SK-N-SH (cell line): ENCODE results near the gene HTR1E. TPM values are rescaled to one million over a fixed set of nuclear protein-coding genes. Genes with fewer than 3 reads are reported as not detected.

Experiments used
- CTCF ChIA-PET: fragments of 300-600, 350-600 bp; formaldehyde crosslinking; extraction: SDS; loops from one replicate; lab custom pipeline; 2021; lab: Yijun Ruan, JAX
- POLR2A ChIA-PET: fragments of 350-600 bp; sonication (Branson Sonifier 250); formaldehyde crosslinking; extraction: SDS; loops from one replicate; lab custom pipeline; 2020; ENCODE audit warnings: antibody characterized with exemption, inconsistent platforms; lab: Yijun Ruan, JAX
- DNase-seq: peaks from one replicate; pipeline ENCODE4 v3.0.0; 2012
- H2AFZ ChIP-seq: fragments of 200-600 bp; sonication (generic); 2 replicates; pipeline ENCODE4 v1.8.1; 2016; ENCODE audit warnings: antibody characterized with exemption, mild to moderate bottlenecking, low read depth
- H3F3A ChIP-seq: fragments of 200-600 bp; sonication (generic); replicated peaks from 2 replicates; pipeline ENCODE3; 2016; ENCODE audit warnings: antibody characterized with exemption, mild to moderate bottlenecking; ENCODE audit not compliant: insufficient read depth
- H3K27ac ChIP-seq, 2 experiments: fragments of 200-500 bp in 1 of 2; fragments of 200-600 bp in 1 of 2; sonication (Bioruptor generic) in 1 of 2; sonication (generic), shearing (Covaris generic) in 1 of 2; 2 replicates each; pipeline versions ENCODE4 v1.5.1 to v1.6.1; 2014 to 2016; ENCODE audit warnings: low read depth in 2 of 2, inconsistent platforms in 1 of 2, low read length in 1 of 2, mild to moderate bottlenecking in 1 of 2, mixed read lengths in 1 of 2
- H3K27me3 ChIP-seq: fragments of 200-600 bp; sonication (generic), shearing (Covaris generic); 2 replicates; pipeline ENCODE4 v1.6.1; 2016; ENCODE audit warnings: mixed run types; ENCODE audit not compliant: insufficient read depth
- H3K36me3 ChIP-seq, 2 experiments: fragments of 200-500 bp in 1 of 2; fragments of 200-600 bp in 1 of 2; sonication (Bioruptor generic) in 1 of 2; sonication (generic) in 1 of 2; replicated peaks in 1 of 2; 2 replicates each; pipeline versions ENCODE3 to v1.5.1; 2014 to 2016; ENCODE audit warnings: low read length in 1 of 2, mild to moderate bottlenecking in 1 of 2; ENCODE audit not compliant: insufficient read depth in 2 of 2, control insufficient read depth in 1 of 2
- H3K4me1 ChIP-seq, 2 experiments: fragments of 200-500 bp in 1 of 2; fragments of 200-600 bp in 1 of 2; sonication (Bioruptor generic) in 1 of 2; sonication (generic), shearing (Covaris generic) in 1 of 2; 2 replicates each; pipeline versions ENCODE4 v1.5.1 to v1.6.1; 2014 to 2016; ENCODE audit warnings: low read depth in 1 of 2, low read length in 1 of 2, mixed run types in 1 of 2; ENCODE audit not compliant: insufficient read depth in 2 of 2, control insufficient read depth in 1 of 2
- H3K4me2 ChIP-seq: fragments of 200-600 bp; sonication (generic), shearing (Covaris generic); 2 replicates; pipeline ENCODE4 v1.6.1; 2017; ENCODE audit warnings: mixed run types
- H3K4me3 ChIP-seq, 2 experiments: fragments of 200-500 bp in 1 of 2; fragments of 200-600 bp in 1 of 2; sonication (Bioruptor generic) in 1 of 2; sonication (generic), shearing (Covaris generic) in 1 of 2; 2 replicates each; pipeline versions ENCODE4 v1.5.1 to v1.8.1; 2014 to 2016; ENCODE audit warnings: low read depth in 2 of 2, inconsistent platforms in 1 of 2, low read length in 1 of 2, mild to moderate bottlenecking in 1 of 2, mixed read lengths in 1 of 2, moderate library complexity in 1 of 2
- H3K79me2 ChIP-seq: fragments of 200-600 bp; sonication (generic); 2 replicates; pipeline ENCODE4 v1.8.1; 2017; ENCODE audit warnings: mild to moderate bottlenecking; ENCODE audit not compliant: insufficient read depth
- H3K9ac ChIP-seq: fragments of 200-600 bp; sonication (generic); 2 replicates; pipeline ENCODE4 v1.6.1; 2017; ENCODE audit warnings: mixed run types
- H3K9me2 ChIP-seq: fragments of 200-600 bp; sonication (generic); 2 replicates; pipeline ENCODE4 v1.6.1; 2017; ENCODE audit warnings: mixed run types
- H3K9me3 ChIP-seq: fragments of 200-600 bp; sonication (generic); 2 replicates; pipeline ENCODE4 v1.6.1; 2017; ENCODE audit warnings: mixed run types, mild to moderate bottlenecking, moderate library complexity
- H4K20me1 ChIP-seq: fragments of 200-600 bp; sonication (generic); 2 replicates; pipeline ENCODE4 v1.6.1; 2017; ENCODE audit warnings: mild to moderate bottlenecking, mixed run types; ENCODE audit not compliant: insufficient read depth
- ELF1 ChIP-seq: IDR thresholded peaks from 2 replicates; pipeline ENCODE4 v1.4.0; 2012
- EZH2phosphoT487 ChIP-seq: fragments of 200-600 bp; sonication (generic); IDR thresholded peaks from 2 replicates; pipeline ENCODE4 v1.6.1; 2017; ENCODE audit warnings: low read depth, mixed run types, mild to moderate bottlenecking, antibody characterized with exemption, moderate library complexity, borderline replicate concordance
- FOXJ3 ChIP-seq: sonication (generic); formaldehyde crosslinking; IDR thresholded peaks from 2 replicates; pipeline ENCODE4 v1.5.1; 2020; ENCODE audit warnings: mild to moderate bottlenecking, missing genetic modification reagents
- GATA2 ChIP-seq: sonication (generic); formaldehyde crosslinking; IDR thresholded peaks from 2 replicates; pipeline ENCODE4 v1.5.0; 2020; ENCODE audit warnings: mild to moderate bottlenecking, missing genetic modification reagents
- MEF2A ChIP-seq: IDR thresholded peaks from 2 replicates; pipeline ENCODE4 v1.4.0; 2012; ENCODE audit warnings: low read depth, borderline replicate concordance
- NRF1 ChIP-seq: IDR thresholded peaks from 2 replicates; pipeline ENCODE4 v1.6.1; 2012; ENCODE audit warnings: low read depth, mild to moderate bottlenecking, low read length
- POLR2AphosphoS5 ChIP-seq: IDR thresholded peaks from 2 replicates; pipeline ENCODE4 v1.6.1; 2012; ENCODE audit warnings: low read depth, low read length
- RCOR1 ChIP-seq: fragments of 150-350 bp; IDR thresholded peaks from 2 replicates; pipeline ENCODE4 v1.6.1; 2017; ENCODE audit warnings: antibody characterized with exemption, low read length
- RFX5 ChIP-seq: IDR thresholded peaks from 2 replicates; pipeline ENCODE4 v1.6.1; 2012; ENCODE audit warnings: mild to moderate bottlenecking, improper control_type of control experiment, low read length
- SMC3 ChIP-seq: IDR thresholded peaks from 2 replicates; pipeline ENCODE4 v1.6.1; 2012; ENCODE audit warnings: low read depth, low read length, improper control_type of control experiment
- TAF1 ChIP-seq: IDR thresholded peaks from 2 replicates; pipeline ENCODE4 v1.6.1; 2012; ENCODE audit warnings: low read depth, mild to moderate bottlenecking, low read length, moderate library complexity, borderline replicate concordance
- YY1 ChIP-seq: IDR thresholded peaks from 2 replicates; pipeline ENCODE4 v1.4.0; 2012; ENCODE audit warnings: low read depth, mild to moderate bottlenecking
- WGBS: methylation state at CpG from one replicate; pipeline ENCODE4 v1.1.6; 2017; ENCODE audit warnings: low lambda C conversion rate; 5-methylcytosine and 5-hydroxymethylcytosine counted together
- polyA plus RNA-seq, 3 experiments: library from polyadenylated mRNA; depleted of rRNA; stranded (reverse); fragments of >200 nt; gene quantifications; 2 replicates each; pipeline ENCODE4 v1.2.3, GENCODE V29; 2012
- TF ChIP-seq, protein P1 (sequence below): fragments of 200-600 bp; sonication (generic); IDR thresholded peaks from 2 replicates; pipeline ENCODE4 v1.6.1; 2017; ENCODE audit warnings: antibody characterized with exemption, mild to moderate bottlenecking, moderate library complexity
- TF ChIP-seq, protein P2 (sequence below): IDR thresholded peaks from 2 replicates; pipeline ENCODE4 v1.4.0; 2012; ENCODE audit warnings: low read depth
- TF ChIP-seq, protein P3 (sequence below): fragments of 150-350 bp; IDR thresholded peaks from 2 replicates; pipeline ENCODE4 v1.6.1; 2017; ENCODE audit warnings: antibody characterized with exemption, low read length, low read depth, borderline replicate concordance
- TF ChIP-seq, protein P4 (sequence below): IDR thresholded peaks from 2 replicates; pipeline ENCODE4; 2012
- TF ChIP-seq, protein P5 (sequence below): fragments of 150-350 bp; IDR thresholded peaks from 2 replicates; pipeline ENCODE4 v1.6.1; 2016; ENCODE audit warnings: mild to moderate bottlenecking, low read depth, low read length

Gene HTR1E
- polyA plus RNA-seq, 1 of the 3 experiments (the other 2 are of a cell fraction): 0.02 TPM

DNA sequence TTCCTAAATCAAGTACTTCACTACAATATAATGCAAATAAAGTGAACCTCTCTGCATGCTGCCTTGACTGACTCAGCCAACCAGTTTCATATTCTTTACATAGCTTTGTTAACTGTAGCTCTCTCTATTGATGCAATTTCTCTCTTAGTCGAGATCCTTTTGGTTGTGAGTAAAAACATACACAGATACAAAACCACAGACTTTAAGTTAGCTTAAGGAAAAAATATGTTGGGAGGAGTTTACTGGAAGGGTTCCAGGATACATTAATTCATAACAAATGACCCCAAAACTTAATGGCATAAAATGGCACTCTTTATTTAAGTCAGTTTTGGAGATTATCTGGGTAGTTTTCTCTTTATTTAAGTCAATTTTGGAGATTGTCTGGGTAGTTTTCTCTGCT, 15.7 kb downstream of the HTR1E start:
- Histone ChIP-seq H3K36me3 (no peaks in the 10 kb centered on the region), H3K4me1 (peaks cover 0 to 12% of the 10 kb centered on the region in 2 experiments; a peak in 1 of 4 replicates), H3K27ac (no peak overlapping the region; a peak in 1 of 4 replicates), H3K27me3 (no peaks in the 10 kb centered on the region), H3K4me3 (no peak overlapping the region), H2AFZ (no peak overlapping the region), H3F3A (no peaks in the 10 kb centered on the region), H4K20me1 (no peaks in the 10 kb centered on the region), H3K9me3 (no peaks in the 10 kb centered on the region), H3K9me2 (no peaks in the 10 kb centered on the region), H3K9ac (no peak overlapping the region), H3K4me2 (no peak overlapping the region), H3K79me2 (no peaks in the 10 kb centered on the region)
- ChIA-PET CTCF (interaction anchor here (2.1 kb wide), 1 partner anchor 15 kb away, joined by 8 read pairs; the partner anchor contains the start of gene HTR1E), POLR2A (no interaction called here)
- DNase-seq: no peak
- WGBS: 14% methylated on average over 1 of the region's 1 CpG
- TF ChIP-seq GATA2 (CRISPR knock-in tag) (no peak), ELF1 (no peak), YY1 (no peak), NRF1 (no peak), EZH2phosphoT487 (no peak), RFX5 (no peak), SMC3 (no peak), FOXJ3 (CRISPR knock-in tag) (no peak), MEF2A (no peak), POLR2AphosphoS5 (no peak), RCOR1 (no peak), TAF1 (no peak)
- TF ChIP-seq, protein P1, sequence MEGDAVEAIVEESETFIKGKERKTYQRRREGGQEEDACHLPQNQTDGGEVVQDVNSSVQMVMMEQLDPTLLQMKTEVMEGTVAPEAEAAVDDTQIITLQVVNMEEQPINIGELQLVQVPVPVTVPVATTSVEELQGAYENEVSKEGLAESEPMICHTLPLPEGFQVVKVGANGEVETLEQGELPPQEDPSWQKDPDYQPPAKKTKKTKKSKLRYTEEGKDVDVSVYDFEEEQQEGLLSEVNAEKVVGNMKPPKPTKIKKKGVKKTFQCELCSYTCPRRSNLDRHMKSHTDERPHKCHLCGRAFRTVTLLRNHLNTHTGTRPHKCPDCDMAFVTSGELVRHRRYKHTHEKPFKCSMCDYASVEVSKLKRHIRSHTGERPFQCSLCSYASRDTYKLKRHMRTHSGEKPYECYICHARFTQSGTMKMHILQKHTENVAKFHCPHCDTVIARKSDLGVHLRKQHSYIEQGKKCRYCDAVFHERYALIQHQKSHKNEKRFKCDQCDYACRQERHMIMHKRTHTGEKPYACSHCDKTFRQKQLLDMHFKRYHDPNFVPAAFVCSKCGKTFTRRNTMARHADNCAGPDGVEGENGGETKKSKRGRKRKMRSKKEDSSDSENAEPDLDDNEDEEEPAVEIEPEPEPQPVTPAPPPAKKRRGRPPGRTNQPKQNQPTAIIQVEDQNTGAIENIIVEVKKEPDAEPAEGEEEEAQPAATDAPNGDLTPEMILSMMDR: no peak
- TF ChIP-seq, protein P2, sequence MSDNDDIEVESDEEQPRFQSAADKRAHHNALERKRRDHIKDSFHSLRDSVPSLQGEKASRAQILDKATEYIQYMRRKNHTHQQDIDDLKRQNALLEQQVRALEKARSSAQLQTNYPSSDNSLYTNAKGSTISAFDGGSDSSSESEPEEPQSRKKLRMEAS: no peak
- TF ChIP-seq, protein P3, sequence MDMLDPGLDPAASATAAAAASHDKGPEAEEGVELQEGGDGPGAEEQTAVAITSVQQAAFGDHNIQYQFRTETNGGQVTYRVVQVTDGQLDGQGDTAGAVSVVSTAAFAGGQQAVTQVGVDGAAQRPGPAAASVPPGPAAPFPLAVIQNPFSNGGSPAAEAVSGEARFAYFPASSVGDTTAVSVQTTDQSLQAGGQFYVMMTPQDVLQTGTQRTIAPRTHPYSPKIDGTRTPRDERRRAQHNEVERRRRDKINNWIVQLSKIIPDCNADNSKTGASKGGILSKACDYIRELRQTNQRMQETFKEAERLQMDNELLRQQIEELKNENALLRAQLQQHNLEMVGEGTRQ: no peak
- TF ChIP-seq, protein P4, sequence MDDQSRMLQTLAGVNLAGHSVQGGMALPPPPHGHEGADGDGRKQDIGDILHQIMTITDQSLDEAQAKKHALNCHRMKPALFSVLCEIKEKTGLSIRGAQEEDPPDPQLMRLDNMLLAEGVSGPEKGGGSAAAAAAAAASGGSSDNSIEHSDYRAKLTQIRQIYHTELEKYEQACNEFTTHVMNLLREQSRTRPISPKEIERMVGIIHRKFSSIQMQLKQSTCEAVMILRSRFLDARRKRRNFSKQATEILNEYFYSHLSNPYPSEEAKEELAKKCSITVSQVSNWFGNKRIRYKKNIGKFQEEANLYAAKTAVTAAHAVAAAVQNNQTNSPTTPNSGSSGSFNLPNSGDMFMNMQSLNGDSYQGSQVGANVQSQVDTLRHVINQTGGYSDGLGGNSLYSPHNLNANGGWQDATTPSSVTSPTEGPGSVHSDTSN: no peak
- TF ChIP-seq, protein P5, sequence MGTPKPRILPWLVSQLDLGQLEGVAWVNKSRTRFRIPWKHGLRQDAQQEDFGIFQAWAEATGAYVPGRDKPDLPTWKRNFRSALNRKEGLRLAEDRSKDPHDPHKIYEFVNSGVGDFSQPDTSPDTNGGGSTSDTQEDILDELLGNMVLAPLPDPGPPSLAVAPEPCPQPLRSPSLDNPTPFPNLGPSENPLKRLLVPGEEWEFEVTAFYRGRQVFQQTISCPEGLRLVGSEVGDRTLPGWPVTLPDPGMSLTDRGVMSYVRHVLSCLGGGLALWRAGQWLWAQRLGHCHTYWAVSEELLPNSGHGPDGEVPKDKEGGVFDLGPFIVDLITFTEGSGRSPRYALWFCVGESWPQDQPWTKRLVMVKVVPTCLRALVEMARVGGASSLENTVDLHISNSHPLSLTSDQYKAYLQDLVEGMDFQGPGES: no peak
